ENCODE results near the gene RETREG3. TPM values are rescaled to one million over a fixed set of nuclear protein-coding genes. Genes with fewer than 3 reads are reported as not detected.

RETREG3 gene
- total and polyA plus RNA-seq, 2 of the 4 experiments (the other 2 are of a cell fraction) = 18.1 to 44.1 TPM

GRCh38 chr17:42537156-42537805 is 71.9 kb downstream of the RETREG3 start:
- ATAC-seq (ENCODE audit: low read depth) (no peak), DNase-seq (no peak)
- Histone ChIP-seq H2AFZ (replicated peaks; ENCODE audit: low read length, poor library complexity) (peak overlapping the region; percentile 90), H2BK5ac (ENCODE audit: low read depth, low read length, poor library complexity, severe bottlenecking) (peak overlapping the region; percentile 63), H3K56ac (ENCODE audit: extremely low read depth, insufficient read depth, low read length) (no peak overlapping the region; the same call in 1 of the 2 replicates), H3K4me3 (ENCODE audit: insufficient read depth, low read depth, low read length) (peak overlapping the region; percentile 53), H3K9me3 (ENCODE audit: control insufficient read depth, insufficient read depth, low read length) (no peaks in the 10 kb centered on the region), H3K4me2 (ENCODE audit: low read depth, low read length) (peak overlapping the region; percentile 90), H3K9me1 (ENCODE audit: insufficient read depth, low read length) (peaks cover 26% of the 10 kb centered on the region), H3K18ac (ENCODE audit: low read depth, low read length) (no peak overlapping the region), H3K14ac (replicated peaks; ENCODE audit: low read depth, low read length) (peak overlapping the region; percentile 96), H3K9ac (ENCODE audit: low read depth, low read length) (peak overlapping the region; percentile 81), H3K23ac (ENCODE audit: low read depth, low read length) (peak overlapping the region; percentile 92), H3K79me1 (ENCODE audit: low read depth in 1 of 2, low read length in 2 of 2) (peaks cover 16 to 32% of the 10 kb centered on the region in 2 experiments), H4K8ac (ENCODE audit: low read depth in 2 of 2, low read length in 2 of 2) (peak overlapping the region; percentile 72 to 95), H4K91ac (ENCODE audit: insufficient read depth, low read depth, low read length) (peak overlapping the region; percentile 98), H3K27ac (ENCODE audit: insufficient read depth, low read length) (peak overlapping the region; percentile 55), H3K36me3 (ENCODE audit: control insufficient read depth, insufficient read depth, low read length) (peaks cover 27% of the 10 kb centered on the region), H2AK5ac (ENCODE audit: low read depth, low read length) (peak overlapping the region; percentile 93), H3K4me1 (ENCODE audit: control insufficient read depth, insufficient read depth, low read length) (peaks cover 10% of the 10 kb centered on the region), H4K5ac (ENCODE audit: low read depth, low read length) (no peak overlapping the region), H2BK15ac (ENCODE audit: low read depth, low read length) (no peak overlapping the region), H3K4ac (ENCODE audit: low read depth, low read length) (peak overlapping the region; percentile 97), H4K20me1 (ENCODE audit: insufficient read depth, low read length) (peaks cover 9% of the 10 kb centered on the region; the same call in 1 of the 2 replicates), H2BK120ac (ENCODE audit: low read depth, low read length) (peak overlapping the region; percentile 69), H3K27me3 (ENCODE audit: control insufficient read depth, insufficient read depth, low read length) (no peaks in the 10 kb centered on the region), H2BK20ac (ENCODE audit: low read depth, low read length) (0 out of 2 replicates have a peak overlapping the region, but pooled peaks have one; percentile 17), H2AK9ac (replicated peaks; ENCODE audit: low read depth, low read length, poor library complexity) (peak overlapping the region; percentile 99)
- in situ Hi-C loops (cut with MboI; ENCODE audit: low sequenced_read_pairs) (no loop called here), dilution Hi-C loops (cut with HindIII; ENCODE audit: low sequenced_read_pairs, unreplicated experiment) (no loop called here), intact Hi-C loops (cut with micrococcal nuclease) (no loop called here)
- 95% methylated on average over 6 of the region's 31 CpGs; no CpG with 5 or more reads in 1 of the 2 experiments for WGBS, 2 experiments (ENCODE audit: extremely low coverage in 2 of 2, insufficient read length in 1 of 2)
- no TSS peak for BruUV-seq (replicated peaks)
- CTCF ChIA-PET = interaction anchor here (0.6 to 1.8 kb wide), 4 partner anchors 10 to 368 kb away, joined by 3 to 6 read pairs (median 3); no protein-coding TSS in a partner anchor
- POLR2A ChIA-PET (ENCODE audit: unreplicated experiment) = interaction anchor here (1.6 to 1.8 kb wide), 2 partner anchors 114 to 116 kb away, joined by 4 read pairs; partner anchors contain the start of gene CAVIN1
- TF ChIP-seq RAD21 (IDR thresholded peaks at IDR 0.05; ENCODE audit: low read length) (no peak), CHD1 (IDR thresholded peaks at IDR 0.05; ENCODE audit: low read depth, low read length) (no peak), RCOR1 (IDR thresholded peaks at IDR 0.05; ENCODE audit: insufficient replicate concordance, low read length) (no peak), BHLHE40 (IDR thresholded peaks at IDR 0.05; ENCODE audit: low read depth, low read length) (no peak), MAZ (IDR thresholded peaks at IDR 0.05; ENCODE audit: borderline replicate concordance, low read depth, low read length) (no peak), FOS (IDR thresholded peaks at IDR 0.05; ENCODE audit: low read depth, low read length) (no peak), SMC3 (IDR thresholded peaks at IDR 0.05; ENCODE audit: low read depth, low read length) (no peak), CTCF (conservative IDR thresholded peaks at IDR 0.05; ENCODE audit: low read depth, low read length) (no peak), NFE2L2 (IDR thresholded peaks at IDR 0.05; ENCODE audit: low read depth, low read length) (no peak), POLR2A (IDR thresholded peaks at IDR 0.05; ENCODE audit: low read depth, low read length) (no peak), USF2 (IDR thresholded peaks at IDR 0.05; ENCODE audit: low read depth, low read length) (no peak), CEBPB (IDR thresholded peaks at IDR 0.05; ENCODE audit: low read depth, low read length) (no peak), MAFK (IDR thresholded peaks at IDR 0.05; ENCODE audit: low read depth, low read length) (no peak), RFX5 (IDR thresholded peaks at IDR 0.05; ENCODE audit: low read depth, low read length) (no peak), ELK1 (IDR thresholded peaks at IDR 0.05; ENCODE audit: borderline replicate concordance, low read depth, low read length) (no peak)

All from IMR-90 (cell line).